GM19468 (cell line): ENCODE data around the gene CRYBB3.
"Not testable (repeated sequence)": the region's sequence is repeated elsewhere in the genome, so short reads cannot be mapped to it uniquely, and the experiment has no call there.

Source experiments
- ATAC-seq: cut with Tn5 transposase; IDR thresholded peaks from one replicate; pipeline ENCODE4 v1.9.1; 2021; ENCODE audit warnings: mild to moderate bottlenecking, moderate library complexity, moderate number of reproducible peaks; ENCODE audit not compliant: unreplicated experiment; ENCODE audit errors: extremely low read depth

CRYBB3 gene

DNA sequence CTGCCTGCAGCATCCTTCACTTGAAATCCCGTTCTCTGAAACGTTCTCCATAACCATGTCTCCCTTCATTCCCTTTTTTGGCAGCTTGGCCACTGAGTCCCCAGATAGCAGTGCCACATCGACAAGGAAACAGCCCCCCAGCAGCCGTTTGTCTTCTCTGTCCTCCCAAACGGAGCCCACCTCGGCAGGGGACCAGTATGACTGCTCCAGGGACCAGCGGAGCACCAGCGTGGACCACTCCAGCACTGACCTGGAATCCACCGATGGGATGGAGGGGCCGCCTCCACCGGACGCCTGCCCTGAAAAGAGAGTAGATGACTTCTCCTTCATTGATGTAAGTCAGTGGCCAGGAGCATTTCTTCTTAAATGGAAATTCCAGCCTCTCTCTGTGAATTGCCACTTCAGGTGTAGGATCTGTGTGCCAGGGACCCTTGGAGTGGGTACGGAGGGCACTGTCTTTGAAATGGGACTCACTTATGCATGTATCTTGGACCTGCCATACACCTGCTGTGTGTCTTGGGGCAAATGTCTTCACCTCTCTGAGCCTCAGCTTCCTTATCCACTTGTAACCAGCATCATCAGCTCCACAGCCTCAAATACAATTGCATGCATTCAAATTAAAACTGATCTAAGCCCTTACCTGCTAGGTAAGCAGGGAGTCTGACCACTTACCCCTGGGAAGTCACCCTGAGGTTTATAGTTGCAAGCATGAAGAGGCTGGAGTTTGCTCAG is 25.3 kb upstream of the CRYBB3 start:
- no peak for ATAC-seq

DNA sequence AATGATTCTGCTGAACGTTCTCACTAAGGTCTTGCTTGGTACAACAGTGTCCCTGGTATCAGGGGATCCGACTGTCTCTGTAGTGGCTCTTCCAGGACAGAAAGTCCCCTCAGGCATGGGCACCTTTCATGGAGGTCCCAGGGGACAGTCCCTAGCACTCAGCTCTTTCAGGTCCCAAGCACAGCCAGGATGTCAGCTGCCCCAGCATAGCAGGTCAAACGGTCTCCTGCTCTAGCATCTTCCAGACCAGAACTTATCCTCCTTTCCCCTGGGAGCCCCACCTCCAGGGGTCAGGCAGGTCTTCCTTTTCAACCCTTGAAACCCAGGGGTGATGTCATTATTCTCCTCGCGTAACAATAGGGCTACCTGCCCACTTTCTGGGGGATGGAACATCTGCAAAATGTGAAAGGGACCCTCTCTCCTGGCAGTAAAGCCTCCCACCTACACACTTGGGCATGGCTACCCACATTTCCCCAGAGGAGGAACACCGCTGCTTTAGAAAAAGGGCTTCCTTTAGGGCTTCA is 24.7 kb upstream of the CRYBB3 start:
- no peak for ATAC-seq

DNA sequence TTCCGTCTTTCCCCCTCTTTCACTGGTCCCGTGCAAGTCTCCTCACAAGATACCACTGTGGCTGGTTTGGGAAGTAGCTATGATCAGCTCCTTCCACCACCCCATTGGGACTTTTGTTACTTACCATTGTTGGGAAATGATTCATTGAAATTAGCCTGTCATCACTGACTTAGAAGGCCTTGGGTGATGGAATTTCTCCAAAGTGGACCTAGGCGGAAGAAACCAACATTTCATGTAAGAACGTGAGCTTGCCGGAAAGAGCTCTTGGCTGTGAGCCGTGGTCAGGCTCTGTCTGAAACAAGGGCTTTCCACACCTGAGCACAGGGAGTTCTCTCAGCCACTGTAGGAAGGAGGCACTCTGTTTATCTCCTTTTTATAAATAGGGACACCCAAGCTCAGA is 23.5 kb upstream of the CRYBB3 start:
- no peak for ATAC-seq

DNA sequence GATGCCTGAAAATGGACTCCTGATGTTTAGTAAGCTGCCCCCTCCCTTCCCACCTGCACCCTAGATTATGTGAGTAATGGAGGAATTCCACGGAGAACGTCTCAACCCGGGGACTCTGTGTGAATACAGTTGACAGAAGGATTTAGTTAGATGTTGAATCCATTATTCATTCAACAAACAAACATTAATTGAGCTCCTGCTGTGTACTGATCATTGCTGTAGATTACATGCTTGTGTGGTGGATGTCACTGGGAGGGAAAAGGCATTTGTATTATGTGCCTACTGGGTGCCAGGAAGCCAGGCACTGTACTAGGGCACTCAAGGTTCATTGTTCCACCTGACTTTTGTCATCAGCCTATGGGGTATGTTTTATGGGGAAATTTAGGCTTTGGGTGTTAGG is 22.9 kb upstream of the CRYBB3 start:
- no peak for ATAC-seq

DNA sequence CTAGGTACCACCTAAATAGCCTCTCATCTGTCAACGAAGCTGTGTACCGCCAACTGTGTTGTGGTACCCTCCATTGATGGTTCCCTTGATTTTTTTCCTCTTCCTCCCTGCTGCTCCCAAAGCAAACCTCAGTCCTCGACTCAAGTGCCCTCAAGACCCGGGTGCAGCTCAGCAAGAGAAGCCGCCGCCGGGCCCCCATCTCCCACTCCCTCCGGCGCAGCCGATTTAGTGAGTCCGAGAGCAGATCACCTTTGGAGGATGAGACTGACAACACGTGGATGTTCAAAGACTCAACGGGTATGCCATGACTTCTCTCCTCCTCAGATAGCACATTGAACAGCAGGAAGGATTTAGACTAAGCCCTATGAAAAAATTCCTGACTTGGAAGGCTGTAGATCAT is 22.4 kb upstream of the CRYBB3 start:
- no peak for ATAC-seq

- ATAC-seq: no peak
These were observed 21.8 kb upstream of the CRYBB3 start for GRCh38 chr22:25177895-25178294.

DNA sequence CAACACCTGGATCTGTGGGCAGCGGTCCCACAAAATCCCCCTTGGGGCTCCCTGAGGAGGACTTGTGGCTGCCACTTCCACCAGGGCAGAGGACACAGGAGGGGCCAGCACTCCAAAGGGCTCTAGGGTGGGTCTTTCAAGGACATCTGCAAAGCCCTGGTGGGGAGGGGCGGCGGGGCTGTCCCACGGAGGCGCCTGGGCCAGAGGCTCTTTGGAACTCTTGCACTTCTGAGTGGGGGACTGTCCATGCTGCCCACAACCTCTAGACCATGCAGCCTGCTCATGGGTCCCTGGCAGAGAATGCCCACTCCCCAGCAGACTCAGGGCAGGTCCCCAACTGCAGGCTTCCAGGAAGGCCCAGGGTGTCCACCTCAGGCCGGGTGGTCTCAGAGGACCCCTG is 21.3 kb upstream of the CRYBB3 start:
- not testable (repeated sequence) for ATAC-seq

DNA sequence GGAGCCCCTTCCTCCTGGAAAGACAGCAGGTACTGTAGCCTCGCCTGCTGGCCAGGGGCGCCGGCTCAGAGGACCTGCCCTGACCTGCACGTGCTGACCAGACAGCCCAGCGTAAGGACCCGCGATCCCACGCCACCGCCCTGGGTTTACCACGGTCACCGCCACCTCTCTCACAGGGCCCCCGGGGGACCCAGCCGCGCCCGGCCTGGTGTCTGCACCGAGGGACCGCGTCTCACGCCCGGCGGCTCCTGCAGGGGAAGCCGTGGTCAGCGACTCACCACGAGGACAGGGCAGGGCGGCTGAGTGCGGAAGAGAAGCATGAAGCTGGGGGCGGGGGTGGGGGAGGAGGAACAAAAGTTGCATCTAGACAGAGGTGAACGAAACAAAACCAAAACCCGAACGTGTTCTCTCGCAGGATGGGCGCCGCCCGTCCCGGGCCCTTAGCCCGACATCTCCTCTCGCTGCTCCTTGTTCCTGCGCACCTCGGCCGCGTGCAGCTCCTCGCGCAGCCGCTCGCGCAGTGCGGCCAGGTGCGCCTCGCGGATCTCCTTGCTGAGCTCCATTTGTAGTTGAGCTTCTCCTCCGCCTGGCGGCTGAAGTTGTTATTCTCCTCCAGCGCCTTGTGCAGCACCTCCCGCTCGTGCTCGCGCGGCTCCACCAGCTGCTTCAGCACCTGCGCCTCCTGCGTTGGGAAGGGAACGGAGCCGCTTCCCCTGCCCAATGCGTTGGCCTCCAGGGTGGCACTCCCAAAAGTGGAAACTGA is 20.6 kb upstream of the CRYBB3 start:
- ATAC-seq: not testable (repeated sequence)

DNA sequence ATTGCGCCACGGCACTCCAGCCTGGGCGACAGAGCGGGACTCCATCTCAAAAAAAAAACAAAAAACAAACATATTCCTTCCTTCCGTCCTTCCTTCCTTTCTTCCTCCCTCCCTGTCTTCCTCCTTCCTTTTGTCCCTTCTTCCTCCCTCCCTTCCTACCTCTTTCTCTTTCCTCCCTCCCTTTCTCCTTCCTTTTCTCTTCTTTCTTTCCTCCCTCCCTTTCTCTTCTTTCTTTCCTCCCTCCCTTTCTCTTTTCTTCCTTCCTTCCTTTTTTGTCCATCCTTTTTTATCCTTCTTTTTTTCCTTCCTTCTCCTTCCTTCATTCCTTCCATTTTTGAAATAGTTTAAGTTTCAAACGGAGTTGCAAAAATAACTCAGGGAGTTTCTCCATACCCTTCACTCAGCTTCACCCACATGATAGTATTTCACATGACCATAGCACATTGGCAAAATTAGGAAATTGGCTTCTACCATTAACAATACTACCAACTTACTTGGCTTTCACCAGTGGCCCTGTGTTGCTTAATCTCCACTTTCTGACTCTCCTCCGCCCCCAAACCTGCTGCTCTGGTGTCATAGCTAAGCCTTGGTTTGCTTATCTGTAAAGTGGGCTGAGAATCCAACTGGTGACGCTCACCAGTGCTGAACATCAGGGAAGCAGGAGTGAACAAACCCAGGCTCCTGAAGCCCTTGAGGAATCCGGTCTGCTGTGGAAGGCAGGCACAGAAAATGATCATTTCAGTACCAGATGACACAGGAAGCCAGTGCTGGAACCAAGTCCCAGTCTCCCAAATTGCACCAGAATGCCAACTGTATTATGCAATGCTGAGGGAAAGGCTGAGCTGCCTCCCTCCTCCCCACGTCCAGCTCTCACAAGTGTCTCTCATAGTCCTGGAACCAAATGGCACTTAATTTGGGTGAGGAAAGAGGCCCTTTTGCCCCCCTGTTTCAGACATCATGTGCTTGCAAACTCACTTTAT is 17.2 kb upstream of the CRYBB3 start:
- ATAC-seq: no peak

DNA sequence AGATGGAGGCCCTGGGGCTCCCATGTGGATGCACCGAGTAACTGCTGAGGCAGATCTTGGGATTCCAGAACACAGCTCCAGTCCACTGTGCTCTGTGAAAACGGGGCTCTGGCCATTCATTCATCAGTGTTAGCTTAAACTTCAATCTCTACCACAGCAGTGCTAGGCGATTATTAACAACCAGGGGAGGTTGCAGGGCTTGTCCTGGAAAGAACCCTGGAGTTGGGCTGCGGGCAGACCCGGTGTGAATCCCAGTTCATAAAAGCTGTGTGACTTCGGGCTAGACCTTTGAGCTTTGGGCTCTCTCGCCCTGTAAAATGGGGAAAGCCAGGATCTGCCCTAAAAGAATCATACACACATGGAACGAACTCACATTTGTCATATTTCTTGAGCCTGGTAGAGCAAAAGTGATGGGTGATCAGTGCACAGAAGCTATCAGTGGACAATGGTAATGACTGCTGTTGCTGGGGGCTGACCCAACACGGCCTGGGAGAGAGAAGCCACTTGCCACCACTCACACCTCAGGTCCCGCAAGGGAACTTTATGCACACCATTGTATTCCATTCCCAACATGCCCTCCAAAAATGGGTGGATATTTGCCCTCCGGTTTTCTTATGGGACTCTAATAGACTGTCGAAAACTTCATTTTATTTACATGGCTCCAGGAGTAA is 15.6 kb upstream of the CRYBB3 start:
- no peak for ATAC-seq

DNA sequence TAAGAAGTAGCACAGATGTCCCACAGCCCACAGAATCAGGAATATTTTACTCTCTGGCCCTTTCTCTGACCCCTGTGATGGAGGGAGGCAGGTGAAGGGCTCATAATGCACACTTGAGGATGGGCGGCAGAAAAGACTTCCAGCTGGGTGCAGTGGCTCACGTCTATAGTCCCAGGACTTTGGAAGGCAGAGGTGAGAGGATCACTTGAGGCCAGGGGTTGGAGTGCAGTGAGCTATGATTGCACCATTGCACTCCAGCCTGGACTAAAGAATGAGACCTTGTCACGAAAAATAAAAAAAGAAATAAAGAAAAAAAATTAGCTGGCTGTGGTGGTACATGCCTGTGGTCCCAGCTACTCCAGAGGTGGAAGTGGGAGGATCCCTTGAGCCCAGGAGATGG is 13.5 kb upstream of the CRYBB3 start:
- ATAC-seq: no peak

GRCh38 chr22:25187469-25187868 is 12.2 kb upstream of the CRYBB3 start:
- ATAC-seq: no peak

GRCh38 chr22:25192406-25192805 is 7.3 kb upstream of the CRYBB3 start:
- ATAC-seq: no peak

- ATAC-seq: no peak
These were observed 6.5 kb upstream of the CRYBB3 start for GRCh38 chr22:25193130-25193529.

GRCh38 chr22:25193548-25193947 is 6.1 kb upstream of the CRYBB3 start:
- ATAC-seq: no peak

GRCh38 chr22:25196326-25196725 is 3.3 kb upstream of the CRYBB3 start:
- ATAC-seq: no peak

DNA sequence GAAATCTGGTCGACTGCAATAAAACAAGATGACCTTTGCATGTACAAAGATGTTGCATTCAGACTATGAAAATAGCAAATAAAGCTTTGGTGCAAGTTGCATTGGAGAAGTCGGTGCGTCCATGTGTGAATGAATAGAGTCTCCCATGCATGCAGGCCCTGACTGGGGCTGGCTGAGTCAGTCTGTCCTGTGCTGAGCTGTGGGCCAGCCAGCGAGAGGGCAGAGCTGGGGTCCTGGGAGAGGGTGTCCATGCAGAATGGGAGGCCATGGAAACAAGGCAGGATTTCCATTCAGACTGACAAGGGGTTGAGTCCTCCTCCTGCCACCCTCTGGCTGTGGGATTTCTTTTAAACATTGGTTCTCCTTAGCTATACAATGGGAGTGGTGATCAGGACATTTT is 2.3 kb upstream of the CRYBB3 start:
- no peak for ATAC-seq

- no peak for ATAC-seq
These were observed 1.3 kb downstream of the CRYBB3 start for GRCh38 chr22:25200967-25201366.

DNA sequence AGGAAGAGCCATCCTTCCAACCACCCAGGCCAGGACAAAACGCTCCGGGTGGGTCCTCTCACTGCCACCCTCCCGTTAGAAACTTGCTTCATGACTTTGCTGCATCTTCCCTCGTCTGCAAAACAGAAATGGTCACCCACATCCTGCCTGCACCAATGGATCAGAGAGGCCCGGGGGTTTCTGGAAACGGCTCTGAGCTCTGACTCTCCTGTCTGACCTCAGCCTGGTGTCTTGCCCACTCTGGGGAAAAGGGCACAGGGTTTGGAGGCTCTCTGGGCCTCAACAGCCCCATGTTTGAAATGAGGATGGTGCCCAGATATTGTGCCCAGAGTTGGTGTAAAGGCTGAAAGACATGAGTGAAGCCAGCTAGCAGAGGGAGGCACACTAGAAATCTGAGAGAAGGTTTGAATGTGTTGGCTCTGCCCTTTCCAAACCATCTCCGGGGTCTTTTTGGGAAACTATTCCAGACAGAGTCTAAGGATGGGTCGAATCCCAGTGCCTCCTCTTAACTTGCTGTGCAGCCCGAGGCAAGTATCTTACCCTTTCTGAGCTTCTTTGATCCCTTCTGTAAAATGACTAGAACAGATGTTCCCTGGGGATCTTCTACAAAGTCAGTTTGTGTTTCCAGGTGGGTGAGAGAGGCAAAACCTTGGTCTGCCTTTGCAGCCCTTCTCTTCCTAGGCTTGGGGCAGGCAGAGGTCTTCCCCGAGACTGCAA is 2.1 kb downstream of the CRYBB3 start:
- no peak for ATAC-seq
